ENCODE data around the gene TAP2. TPM values are rescaled to one million over a fixed set of nuclear protein-coding genes. Genes with fewer than 3 reads are reported as not detected.

TAP2 gene
- total RNA-seq, 2 donors from 2014 or later = 9.6 to 17.3 TPM

GRCh38 chr6:32843979-32844838, 5.7 kb upstream of the TAP2 start, which contains the start of gene PSMB8:
Gene PSMB8, minus strand, starts transcription at chr6:32844047. Its CDS starts 51 bp downstream, at chr6:32843996.
- Histone ChIP-seq H3K36me3 (peaks cover 26% of the 10 kb centered on the region), H3K4me1 (ENCODE audit: control insufficient read depth in 1 of 2, low read depth in 2 of 2) (peaks cover 4 to 16% of the 10 kb centered on the region in 2 donors), H3K27me3 (replicated peaks; ENCODE audit: insufficient read depth) (no peaks in the 10 kb centered on the region), H3K9me3 (no peaks in the 10 kb centered on the region), H3K27ac (peak within 1 kb of the TSS; percentile 91 to 94), H3K4me3 (peak within 1 kb of the TSS; percentile 93)
- DNase-seq (ENCODE audit: low spot score) (peak; percentile 96), ATAC-seq (ENCODE audit: insufficient number of reproducible peaks, low FRiP score, low read depth) (peak; percentile 94)
- TF ChIP-seq CTCF (IDR thresholded peaks at IDR 0.05) = no peak

DNA sequence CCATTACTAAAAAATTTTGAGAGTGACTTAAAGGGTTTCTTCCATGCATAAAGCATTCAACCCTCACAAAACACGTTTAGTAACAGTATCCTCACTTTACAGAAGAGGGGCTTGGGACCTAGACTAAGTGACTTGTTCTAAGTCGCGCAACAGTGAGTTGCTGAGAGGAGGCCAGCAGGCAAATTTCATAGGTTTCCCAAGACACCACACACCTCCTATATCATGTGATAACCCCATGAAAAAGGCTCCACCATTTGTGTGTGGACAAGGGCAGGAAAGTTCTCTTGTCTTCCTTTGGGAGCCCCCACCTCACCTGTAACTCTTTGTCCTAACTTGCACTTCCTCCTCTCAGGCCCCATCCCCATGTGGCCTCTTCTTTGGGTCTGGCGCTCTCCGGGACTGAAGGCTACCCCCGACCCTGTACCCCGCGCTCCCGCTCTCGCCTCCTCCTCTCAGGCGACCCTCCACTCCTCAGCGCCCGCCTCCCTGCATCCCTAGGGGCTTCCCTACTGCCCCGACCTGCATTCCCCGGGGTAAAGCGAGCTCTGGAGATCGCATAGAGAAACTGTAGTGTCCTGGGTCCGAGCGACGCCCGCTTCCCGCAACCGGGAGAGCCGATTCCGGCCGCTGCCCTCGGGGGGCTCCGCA, 4.9 kb upstream of the TAP2 start:
- ATAC-seq (ENCODE audit: insufficient number of reproducible peaks, low FRiP score, low read depth) (no peak), DNase-seq (ENCODE audit: low spot score) (no peak)
- Histone ChIP-seq H3K27ac (peak overlapping the region; percentile 91 to 94), H3K9me3 (no peaks in the 10 kb centered on the region), H3K4me1 (ENCODE audit: control insufficient read depth in 1 of 2, low read depth in 2 of 2) (peaks cover 4 to 16% of the 10 kb centered on the region in 2 donors), H3K4me3 (peak overlapping the region; percentile 93), H3K27me3 (replicated peaks; ENCODE audit: insufficient read depth) (no peaks in the 10 kb centered on the region), H3K36me3 (peaks cover 19% of the 10 kb centered on the region)
- no peak for TF ChIP-seq CTCF (IDR thresholded peaks at IDR 0.05)

- Histone ChIP-seq H3K4me3 (peak overlapping the region; percentile 93), H3K36me3 (peaks cover 11% of the 10 kb centered on the region), H3K4me1 (ENCODE audit: control insufficient read depth in 1 of 2, low read depth in 2 of 2) (peaks cover 6 to 19% of the 10 kb centered on the region in 2 donors), H3K27ac (peak overlapping the region in 1 of 2 donors; percentile 94), H3K27me3 (replicated peaks; ENCODE audit: insufficient read depth) (no peaks in the 10 kb centered on the region), H3K9me3 (no peaks in the 10 kb centered on the region)
- ATAC-seq (ENCODE audit: insufficient number of reproducible peaks, low FRiP score, low read depth) (no peak), DNase-seq (ENCODE audit: low spot score) (no peak)
- TF ChIP-seq CTCF (IDR thresholded peaks at IDR 0.05) = no peak
These were observed 4.2 kb upstream of the TAP2 start for GRCh38 chr6:32842690-32843089.

GRCh38 chr6:32842021-32842650, 3.6 kb upstream of the TAP2 start:
- no peaks in the 10 kb centered on the region for H3K9me3 ChIP-seq
- TF ChIP-seq CTCF (IDR thresholded peaks at IDR 0.05) = no peak
- H3K27me3 ChIP-seq (replicated peaks; ENCODE audit: insufficient read depth) = no peaks in the 10 kb centered on the region
- H3K36me3 ChIP-seq = peaks cover 5% of the 10 kb centered on the region
- H3K27ac ChIP-seq = no peak overlapping the region
- ATAC-seq (ENCODE audit: insufficient number of reproducible peaks, low FRiP score, low read depth) (no peak), DNase-seq (ENCODE audit: low spot score) (no peak)
- H3K4me1 ChIP-seq (ENCODE audit: control insufficient read depth in 1 of 2, low read depth in 2 of 2) = peaks cover 10 to 24% of the 10 kb centered on the region in 2 donors
- H3K4me3 ChIP-seq = no peak overlapping the region

All from thoracic aorta (tissue), 2 donors.